Stimulated activated CD8-positive, alpha-beta memory T cell treated with anti-CD3 and anti-CD28 coated beads, Interleukin-12 subunit alpha, Interleukin-12 subunit beta, amount 100 ng/mL, for 24 hours (primary cell): ENCODE results near the gene TRMT6.

Source experiments
- DNase-seq: peaks from one replicate; pipeline ENCODE4 v3.0.0-alpha.2; 2020; ENCODE audit errors: extremely low read depth

The TRMT6 gene

DNA sequence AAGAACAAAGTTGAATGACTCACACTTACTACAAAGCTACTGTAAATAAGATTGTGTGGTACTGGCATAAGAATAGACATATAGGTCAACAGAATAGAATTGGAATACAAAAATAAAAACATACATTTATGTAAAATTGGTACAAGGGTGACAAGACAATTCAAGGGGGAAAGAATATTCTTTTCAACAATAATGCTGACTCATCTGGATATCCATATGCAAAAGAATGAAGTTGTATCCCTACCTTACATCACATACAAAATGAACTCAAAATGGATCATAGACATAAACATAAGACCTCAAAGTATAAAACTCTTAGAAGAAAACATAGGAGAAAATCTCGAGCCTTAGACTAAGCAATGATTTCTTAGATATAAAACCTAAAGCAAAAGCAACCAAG is 50.9 kb downstream of the TRMT6 start:
- DNase-seq, result no peak

DNA sequence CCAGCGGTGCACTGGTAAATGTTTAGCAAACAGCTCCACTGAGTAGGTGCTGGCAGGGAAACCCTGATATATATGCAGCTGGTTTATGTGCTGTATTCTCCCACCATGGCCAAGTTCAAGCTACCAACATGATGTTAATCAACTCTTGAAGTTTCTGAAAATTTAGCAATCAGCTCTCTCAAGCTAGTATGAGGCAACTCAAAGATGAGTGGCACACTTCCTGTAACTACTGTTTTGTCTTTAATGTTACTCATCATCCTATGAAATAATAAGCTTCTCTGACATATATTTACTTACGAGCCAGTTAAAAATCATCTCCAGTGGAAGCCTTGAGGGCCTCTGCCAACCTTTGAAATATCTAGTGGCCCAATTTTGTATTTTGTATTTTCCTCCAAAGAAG is 54.7 kb downstream of the TRMT6 start:
- no peak for DNase-seq

DNA sequence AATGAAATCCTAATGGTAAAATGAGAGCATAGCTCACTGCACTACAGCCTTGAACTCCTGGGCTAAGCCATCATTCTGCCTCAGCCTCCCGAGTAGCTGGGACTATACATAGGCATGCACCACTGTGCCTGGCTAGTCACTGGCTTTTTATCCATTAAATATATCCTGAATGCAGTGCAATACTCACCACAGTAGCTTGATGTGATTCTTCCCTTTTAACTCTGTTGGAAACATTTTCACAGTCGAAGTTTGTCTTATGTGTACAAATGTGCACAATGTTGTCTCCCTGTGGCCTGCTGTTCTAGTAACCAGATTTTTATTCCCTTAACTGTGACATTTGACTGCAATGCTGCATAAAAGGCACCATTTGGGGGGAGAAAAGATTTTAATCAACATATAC is 56.7 kb downstream of the TRMT6 start:
- DNase-seq, result no peak

DNA sequence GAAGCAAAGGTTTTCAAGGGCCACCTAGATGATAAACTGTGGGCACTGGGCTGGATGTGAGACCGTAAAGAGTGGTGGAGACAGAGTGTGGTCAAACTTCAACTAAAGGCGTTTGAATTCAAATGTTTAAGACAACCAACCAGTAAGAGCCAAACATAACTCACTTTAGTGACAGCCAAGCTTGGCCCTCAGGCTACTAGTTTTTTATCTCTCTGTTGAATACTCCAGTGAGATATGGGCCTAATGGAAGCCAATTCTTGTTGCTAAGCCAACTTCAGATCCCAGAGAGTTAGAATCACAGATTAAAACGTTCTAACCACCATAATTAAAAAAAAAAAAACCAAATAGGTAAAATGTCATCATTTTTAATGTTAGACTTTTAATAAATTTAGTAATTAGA is 57.3 kb downstream of the TRMT6 start:
- DNase-seq, result no peak

GRCh38 chr20:5890773-5891441 is 59.4 kb downstream of the TRMT6 start:
- no peak for DNase-seq

DNA sequence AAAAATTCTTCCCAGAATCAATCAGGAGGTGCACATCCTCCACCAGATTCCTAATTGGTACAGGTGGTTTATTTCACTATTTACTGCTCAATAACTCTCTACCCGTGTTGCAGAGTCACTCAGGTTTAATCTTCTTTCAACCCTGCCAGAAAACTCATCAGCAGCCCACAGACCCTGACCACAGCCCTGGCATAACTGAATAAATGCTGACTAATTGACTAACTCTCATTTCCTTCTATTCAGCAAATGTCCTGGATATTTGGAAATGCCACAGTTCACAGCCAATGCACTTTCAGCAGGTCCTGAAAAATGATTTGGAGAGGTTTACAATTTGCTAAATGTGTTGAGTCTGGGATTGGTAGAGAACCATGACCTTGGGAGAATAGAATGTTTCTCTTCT is 62.3 kb downstream of the TRMT6 start:
- no peak for DNase-seq

DNA sequence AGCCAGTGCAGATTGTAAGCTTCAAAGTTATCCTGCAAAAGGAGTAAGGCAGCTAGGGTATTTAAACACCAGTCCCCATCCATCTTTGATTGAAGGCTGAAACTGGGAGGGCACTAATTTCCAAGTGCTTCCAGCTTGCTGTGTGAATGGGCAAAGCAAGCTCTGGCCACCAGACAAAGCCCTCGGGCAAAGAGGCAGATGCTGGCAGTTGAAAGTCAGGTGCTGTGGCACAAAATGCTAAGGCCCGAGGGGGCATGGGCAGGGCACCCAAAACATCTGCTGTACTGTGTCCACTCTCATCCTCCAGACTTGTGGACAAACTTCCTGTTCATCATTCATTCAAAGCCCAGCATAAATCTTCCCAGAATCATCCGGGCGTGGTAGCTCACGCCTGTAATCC is 62.9 kb downstream of the TRMT6 start:
- no peak for DNase-seq
